GM12875 (cell line): ENCODE data around the gene C9orf40.

Experiments used
- H3K4me3 ChIP-seq: one replicate; pipeline ENCODE4 v1.5.1; 2011; ENCODE audit warnings: low read depth, low read length, control low read depth
- TF ChIP-seq, protein P1 (sequence below): IDR thresholded peaks from 2 replicates; pipeline ENCODE4 v1.5.1; 2011; ENCODE audit warnings: low read depth, mild to moderate bottlenecking, control low read depth, inconsistent platforms, low read length, moderate library complexity, borderline replicate concordance; ENCODE audit not compliant: insufficient read depth

Gene C9orf40

DNA sequence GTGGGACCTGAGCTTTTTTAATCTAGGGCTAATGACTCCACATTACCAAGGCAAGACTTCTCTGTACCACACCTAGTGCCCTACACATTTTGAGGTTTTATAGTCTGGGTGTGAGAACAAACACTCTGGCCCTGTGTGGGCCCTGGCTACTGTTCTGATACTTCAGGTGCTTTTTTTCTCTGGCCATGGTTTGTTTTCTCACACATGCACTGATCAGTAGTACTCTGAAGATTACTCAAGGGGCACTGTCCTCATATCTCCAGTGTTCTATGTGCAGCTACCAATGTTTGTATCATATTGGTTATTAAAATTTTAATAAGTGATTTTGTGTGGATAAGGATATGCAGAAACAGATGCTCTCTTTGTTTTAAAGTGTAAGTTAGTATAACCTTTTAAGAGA lies 5.9 kb upstream of the C9orf40 start:
- no peak overlapping the region for H3K4me3 ChIP-seq
- TF ChIP-seq, protein P1, sequence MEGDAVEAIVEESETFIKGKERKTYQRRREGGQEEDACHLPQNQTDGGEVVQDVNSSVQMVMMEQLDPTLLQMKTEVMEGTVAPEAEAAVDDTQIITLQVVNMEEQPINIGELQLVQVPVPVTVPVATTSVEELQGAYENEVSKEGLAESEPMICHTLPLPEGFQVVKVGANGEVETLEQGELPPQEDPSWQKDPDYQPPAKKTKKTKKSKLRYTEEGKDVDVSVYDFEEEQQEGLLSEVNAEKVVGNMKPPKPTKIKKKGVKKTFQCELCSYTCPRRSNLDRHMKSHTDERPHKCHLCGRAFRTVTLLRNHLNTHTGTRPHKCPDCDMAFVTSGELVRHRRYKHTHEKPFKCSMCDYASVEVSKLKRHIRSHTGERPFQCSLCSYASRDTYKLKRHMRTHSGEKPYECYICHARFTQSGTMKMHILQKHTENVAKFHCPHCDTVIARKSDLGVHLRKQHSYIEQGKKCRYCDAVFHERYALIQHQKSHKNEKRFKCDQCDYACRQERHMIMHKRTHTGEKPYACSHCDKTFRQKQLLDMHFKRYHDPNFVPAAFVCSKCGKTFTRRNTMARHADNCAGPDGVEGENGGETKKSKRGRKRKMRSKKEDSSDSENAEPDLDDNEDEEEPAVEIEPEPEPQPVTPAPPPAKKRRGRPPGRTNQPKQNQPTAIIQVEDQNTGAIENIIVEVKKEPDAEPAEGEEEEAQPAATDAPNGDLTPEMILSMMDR: no peak

DNA sequence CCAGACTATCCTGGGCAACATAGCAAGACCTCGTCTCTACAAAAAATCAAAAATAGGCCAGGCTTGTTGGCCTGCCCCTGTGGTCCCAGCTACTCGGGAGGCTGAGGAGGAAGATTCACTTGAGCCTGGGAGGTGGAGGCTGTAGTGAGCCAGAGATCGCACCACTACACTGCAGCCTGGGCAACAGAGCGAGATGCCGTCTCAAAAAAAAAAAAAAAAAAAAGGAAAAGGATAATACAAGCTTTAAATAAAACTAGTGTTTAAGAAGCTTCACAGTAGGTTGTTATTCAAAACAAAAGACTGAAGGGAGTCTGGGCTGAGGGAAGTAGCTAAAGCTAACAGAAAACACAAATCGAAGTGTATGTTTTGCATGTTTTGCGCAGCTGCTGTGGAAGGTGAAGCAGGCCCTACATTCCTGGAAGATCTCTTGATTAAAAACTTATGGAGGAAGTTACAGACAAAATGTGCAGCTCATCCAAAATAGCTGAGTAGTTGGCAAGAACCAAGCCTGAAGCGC lies 581 bp upstream of the C9orf40 start:
- TF ChIP-seq, protein P1: no peak
- H3K4me3 ChIP-seq: peak overlapping the region; percentile 98

DNA sequence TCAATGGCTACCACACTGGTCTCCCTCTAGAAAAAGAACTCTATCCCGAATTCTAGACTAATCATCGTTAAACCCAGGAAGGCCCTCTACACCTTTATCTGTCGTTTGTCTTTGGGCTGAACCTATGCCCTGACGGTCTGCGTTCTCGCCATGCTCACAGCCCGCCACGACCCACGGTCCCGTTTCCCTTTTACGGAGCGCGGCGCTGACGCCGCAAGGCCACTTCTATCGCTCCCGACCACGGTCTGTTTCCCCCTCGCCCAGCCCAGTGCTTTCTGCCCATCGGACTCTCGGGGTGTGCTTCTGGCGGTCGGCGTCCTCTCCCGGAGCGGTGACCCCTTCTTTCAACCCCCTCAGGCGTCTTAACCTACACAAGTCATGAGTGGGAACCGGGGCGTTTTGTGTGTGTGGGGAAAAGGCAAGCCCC lies 974 bp downstream of the C9orf40 start:
- TF ChIP-seq, protein P1: no peak
- peak overlapping the region; percentile 98 for H3K4me3 ChIP-seq

DNA sequence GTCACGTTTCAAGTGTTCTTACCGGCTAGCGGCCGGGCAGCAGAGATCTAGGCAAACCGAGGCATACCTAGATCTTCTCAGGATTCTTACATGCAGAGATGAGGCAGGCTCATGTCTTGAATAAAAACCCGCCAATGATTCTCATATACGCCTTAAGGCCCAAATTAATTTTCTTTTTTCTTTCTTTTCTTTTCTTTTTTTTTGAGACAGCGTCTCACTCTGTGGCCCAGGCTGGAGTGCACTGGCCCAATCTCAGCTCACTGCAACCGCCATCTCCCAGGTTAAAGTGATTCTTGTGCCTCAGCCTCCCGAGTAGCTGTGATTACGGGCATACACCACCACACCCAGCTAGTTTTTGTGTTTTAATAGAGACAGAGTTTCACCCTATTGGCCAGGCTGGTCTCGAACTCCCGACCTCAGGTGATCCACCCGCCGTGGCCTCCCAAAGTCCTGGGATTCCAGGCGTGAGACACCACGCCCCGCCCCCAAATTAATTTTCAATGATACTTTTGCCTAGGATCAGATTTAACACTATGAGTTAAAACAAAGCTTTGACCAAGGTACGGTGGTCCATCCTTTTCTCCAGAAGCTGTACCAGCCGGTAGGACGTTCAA lies 1.5 kb downstream of the C9orf40 start:
- peak overlapping the region; percentile 98 for H3K4me3 ChIP-seq
- TF ChIP-seq, protein P1: no peak

DNA sequence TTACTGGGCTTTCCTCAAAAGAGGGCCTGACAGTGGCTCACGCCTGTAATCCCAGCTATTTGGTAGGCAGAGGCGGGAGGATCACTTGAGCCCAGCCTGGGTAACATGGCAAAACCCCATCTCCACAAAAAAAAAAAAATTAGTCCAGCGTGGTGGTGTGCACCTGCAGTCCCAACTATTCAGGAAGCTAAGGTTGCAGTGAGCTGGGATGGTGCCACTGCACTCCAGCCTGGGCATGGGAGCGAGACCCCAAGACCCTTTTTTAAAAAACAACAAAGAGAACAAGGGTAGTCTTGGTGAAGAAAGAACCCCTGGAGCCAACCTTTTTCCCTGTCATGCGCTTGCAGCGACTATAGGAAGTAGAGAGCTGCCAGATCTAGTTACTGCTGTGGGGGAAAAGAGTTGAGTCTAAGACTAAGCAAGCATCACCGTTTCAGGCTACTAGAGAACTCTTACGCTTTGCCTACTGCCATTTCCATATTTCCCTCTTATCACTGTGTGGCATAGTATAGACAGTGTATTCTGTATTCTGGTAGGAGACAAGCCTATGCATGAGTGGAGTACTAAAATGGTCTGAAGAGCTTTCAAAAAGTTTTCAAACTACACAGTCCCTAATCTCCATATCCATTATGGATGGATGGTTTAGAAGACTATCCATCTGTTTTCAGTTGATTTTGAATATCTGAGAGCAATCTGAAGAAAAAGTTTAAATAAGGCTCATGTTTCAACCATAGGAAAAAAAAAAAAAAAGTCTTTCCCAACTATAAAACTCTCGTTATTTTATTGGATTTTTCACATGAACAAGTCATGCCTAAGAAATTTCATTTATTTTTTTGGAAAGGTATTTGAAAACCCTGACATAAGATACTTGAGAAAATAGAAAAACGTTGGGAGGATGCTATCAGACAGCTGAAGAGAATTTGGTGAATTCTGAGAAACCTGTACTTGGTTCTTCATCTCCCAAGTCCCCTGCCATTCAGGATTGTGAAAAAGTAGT lies 2.6 kb downstream of the C9orf40 start:
- H3K4me3 ChIP-seq: no peak overlapping the region
- TF ChIP-seq, protein P1: no peak

DNA sequence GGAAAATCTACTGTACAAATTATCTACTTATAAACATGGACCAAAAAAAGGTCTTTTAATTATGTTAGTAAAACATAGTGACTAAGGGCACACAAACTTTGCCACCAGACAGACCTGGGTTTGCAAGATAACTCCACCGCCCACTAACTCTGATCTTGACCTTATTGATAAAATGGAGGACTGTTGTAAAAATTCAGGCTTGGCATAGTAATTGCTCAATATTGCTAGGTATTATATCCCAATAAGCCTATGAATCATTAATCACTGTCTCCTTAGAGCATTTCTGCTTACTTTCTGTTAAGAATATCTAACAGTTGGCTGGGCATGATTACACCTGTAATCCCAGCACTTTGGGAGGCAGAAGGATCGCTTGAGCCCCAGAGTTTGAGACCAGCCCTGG lies 3.8 kb downstream of the C9orf40 start:
- TF ChIP-seq, protein P1: no peak
- no peak overlapping the region for H3K4me3 ChIP-seq
